Activated CD4-positive, alpha-beta T cell treated with anti-CD3 and anti-CD28 coated beads, Interleukin-2, amount 10 ng/mL, durations not matched to agents 7 days and 5 days (primary cell): ENCODE measurements around the gene SH3GLB1. TPM values are rescaled to one million over a fixed set of nuclear protein-coding genes. Genes with fewer than 3 reads are reported as not detected.

Experiments used
- CTCF ChIA-PET: fragments of 350-600 bp; sonication (Branson Sonifier 250); formaldehyde crosslinking; loops from one replicate; lab custom pipeline; 2021; ENCODE audit warnings: antibody characterized with exemption; lab: Charles Lee
- POLR2A ChIA-PET: fragments of 350-600 bp; sonication (Branson Sonifier 250); formaldehyde crosslinking; loops from one replicate; lab custom pipeline; 2021; ENCODE audit warnings: antibody characterized with exemption; lab: Charles Lee
- DNase-seq: peaks from one replicate; pipeline ENCODE4 v3.0.0-alpha.2; 2020
- H3K27ac Mint-ChIP-seq: one replicate; pipeline ENCODE4 v1.8.0; 2021; ENCODE audit warnings: mild to moderate bottlenecking, moderate library complexity, mixed read lengths
- H3K27me3 Mint-ChIP-seq: one replicate; pipeline ENCODE4 v1.8.0; 2021; ENCODE audit warnings: mixed read lengths
- H3K36me3 Mint-ChIP-seq: one replicate; pipeline ENCODE4 v1.8.0; 2021; ENCODE audit warnings: low read depth, mixed read lengths
- H3K4me1 Mint-ChIP-seq: one replicate; pipeline ENCODE4 v1.8.0; 2021; ENCODE audit warnings: mixed read lengths
- H3K4me3 Mint-ChIP-seq: one replicate; pipeline ENCODE4 v1.8.0; 2021; ENCODE audit warnings: mild to moderate bottlenecking, moderate library complexity, mixed read lengths
- H3K9me3 Mint-ChIP-seq: one replicate; pipeline ENCODE4 v1.8.0; 2021; ENCODE audit warnings: mixed read lengths
- total RNA-seq, 2 experiments: library from RNA; stranded (reverse); gene quantifications; one replicate each; pipeline ENCODE4 v1.2.3, GENCODE V29; 2021

The SH3GLB1 gene
- total RNA-seq, 2 experiments from 2014 or later, result 66.8 to 75.3 TPM

- no peak for DNase-seq
Measured at GRCh38 chr1:86762336-86762735, 58.0 kb downstream of the SH3GLB1 start.

GRCh38 chr1:86764523-86764922, 60.1 kb downstream of the SH3GLB1 start:
- no peak for DNase-seq
- Mint-ChIP-seq H3K27me3 (peaks cover 8% of the 10 kb centered on the region), H3K9me3 (no peaks in the 10 kb centered on the region), H3K4me3 (no peak overlapping the region), H3K4me1 (no peaks in the 10 kb centered on the region), H3K27ac (no peak overlapping the region), H3K36me3 (no peaks in the 10 kb centered on the region)
- POLR2A ChIA-PET, result no interaction called here
- CTCF ChIA-PET, result no interaction called here

More at GRCh38 chr1:86762336-86762735, 58.0 kb downstream of the SH3GLB1 start:
- Mint-ChIP-seq H3K4me3 (no peak overlapping the region), H3K36me3 (no peaks in the 10 kb centered on the region), H3K9me3 (no peaks in the 10 kb centered on the region), H3K27ac (no peak overlapping the region), H3K27me3 (peaks cover 7% of the 10 kb centered on the region), H3K4me1 (no peaks in the 10 kb centered on the region)
- CTCF ChIA-PET, result no interaction called here
- POLR2A ChIA-PET, result no interaction called here

GRCh38 chr1:86765073-86765472, 60.7 kb downstream of the SH3GLB1 start:
- H3K4me3 Mint-ChIP-seq, result no peak overlapping the region
- H3K4me1 Mint-ChIP-seq, result no peaks in the 10 kb centered on the region
- POLR2A ChIA-PET, result no interaction called here
- CTCF ChIA-PET, result no interaction called here
- no peak for DNase-seq
- no peaks in the 10 kb centered on the region for H3K36me3 Mint-ChIP-seq
- H3K9me3 Mint-ChIP-seq, result no peaks in the 10 kb centered on the region
- H3K27me3 Mint-ChIP-seq, result peaks cover 7% of the 10 kb centered on the region
- H3K27ac Mint-ChIP-seq, result no peak overlapping the region

- no peak for DNase-seq
- H3K4me3 Mint-ChIP-seq, result no peak overlapping the region
- CTCF ChIA-PET, result no interaction called here
- H3K4me1 Mint-ChIP-seq, result no peaks in the 10 kb centered on the region
- POLR2A ChIA-PET, result no interaction called here
- H3K9me3 Mint-ChIP-seq, result no peaks in the 10 kb centered on the region
- no peaks in the 10 kb centered on the region for H3K36me3 Mint-ChIP-seq
- peaks cover 7% of the 10 kb centered on the region for H3K27me3 Mint-ChIP-seq
- no peak overlapping the region for H3K27ac Mint-ChIP-seq
Measured at GRCh38 chr1:86765674-86766073, 61.3 kb downstream of the SH3GLB1 start.

GRCh38 chr1:86768554-86768953, 64.2 kb downstream of the SH3GLB1 start:
- POLR2A ChIA-PET, result no interaction called here
- CTCF ChIA-PET, result no interaction called here
- H3K4me3 Mint-ChIP-seq, result no peak overlapping the region
- H3K9me3 Mint-ChIP-seq, result no peaks in the 10 kb centered on the region
- no peaks in the 10 kb centered on the region for H3K4me1 Mint-ChIP-seq
- H3K27ac Mint-ChIP-seq, result no peak overlapping the region
- H3K27me3 Mint-ChIP-seq, result peaks cover 7% of the 10 kb centered on the region
- no peak for DNase-seq
- no peaks in the 10 kb centered on the region for H3K36me3 Mint-ChIP-seq

GRCh38 chr1:86769065-86769464, 64.7 kb downstream of the SH3GLB1 start:
- CTCF ChIA-PET, result no interaction called here
- peaks cover 7% of the 10 kb centered on the region for H3K27me3 Mint-ChIP-seq
- H3K27ac Mint-ChIP-seq, result no peak overlapping the region

GRCh38 chr1:86773341-86774288, 69.2 kb downstream of the SH3GLB1 start:
- Mint-ChIP-seq H3K9me3 (no peaks in the 10 kb centered on the region), H3K4me3 (no peak overlapping the region), H3K27me3 (no peaks in the 10 kb centered on the region), H3K36me3 (no peaks in the 10 kb centered on the region), H3K4me1 (peaks cover 10% of the 10 kb centered on the region), H3K27ac (peak overlapping the region; percentile 38)
- ChIA-PET POLR2A (no interaction called here), CTCF (interaction anchor here (0.7 kb wide), 1 partner anchor 87 kb away, joined by 3 read pairs; no protein-coding TSS in a partner anchor)
- no peak for DNase-seq

More at GRCh38 chr1:86769065-86769464, 64.7 kb downstream of the SH3GLB1 start:
- DNase-seq, result no peak
- Mint-ChIP-seq H3K36me3 (no peaks in the 10 kb centered on the region), H3K4me1 (peaks cover 5% of the 10 kb centered on the region), H3K4me3 (no peak overlapping the region), H3K9me3 (no peaks in the 10 kb centered on the region)
- POLR2A ChIA-PET, result no interaction called here

GRCh38 chr1:86774305-86775295, 70.2 kb downstream of the SH3GLB1 start:
- Mint-ChIP-seq H3K27ac (peak overlapping the region; percentile 38), H3K36me3 (no peaks in the 10 kb centered on the region), H3K4me3 (no peak overlapping the region), H3K27me3 (no peaks in the 10 kb centered on the region), H3K9me3 (no peaks in the 10 kb centered on the region), H3K4me1 (peaks cover 10% of the 10 kb centered on the region)
- ChIA-PET CTCF (no interaction called here), POLR2A (no interaction called here)
- DNase-seq, result peak; percentile 20

GRCh38 chr1:86775395-86775794, 71.0 kb downstream of the SH3GLB1 start:
- Mint-ChIP-seq H3K4me3 (no peak overlapping the region), H3K9me3 (no peaks in the 10 kb centered on the region), H3K27ac (no peak overlapping the region), H3K36me3 (no peaks in the 10 kb centered on the region), H3K27me3 (no peaks in the 10 kb centered on the region), H3K4me1 (peaks cover 10% of the 10 kb centered on the region)
- ChIA-PET POLR2A (no interaction called here), CTCF (no interaction called here)
- no peak for DNase-seq

GRCh38 chr1:86776108-86776507, 71.7 kb downstream of the SH3GLB1 start:
- Mint-ChIP-seq H3K4me1 (peaks cover 10% of the 10 kb centered on the region), H3K4me3 (no peak overlapping the region), H3K9me3 (no peaks in the 10 kb centered on the region), H3K27me3 (no peaks in the 10 kb centered on the region), H3K36me3 (no peaks in the 10 kb centered on the region), H3K27ac (no peak overlapping the region)
- ChIA-PET CTCF (interaction anchor here (0.6 kb wide), 1 partner anchor 37 kb away, joined by 3 read pairs; no protein-coding TSS in a partner anchor), POLR2A (interaction anchor here (0.7 kb wide), 1 partner anchor 306 kb away, joined by 14 read pairs; no protein-coding TSS in a partner anchor)
- DNase-seq, result no peak

GRCh38 chr1:86778569-86779239, 74.3 kb downstream of the SH3GLB1 start:
- POLR2A ChIA-PET, result no interaction called here
- Mint-ChIP-seq H3K9me3 (no peaks in the 10 kb centered on the region), H3K4me1 (peaks cover 9% of the 10 kb centered on the region), H3K27ac (no peak overlapping the region), H3K27me3 (no peaks in the 10 kb centered on the region), H3K36me3 (no peaks in the 10 kb centered on the region), H3K4me3 (no peak overlapping the region)
- CTCF ChIA-PET, result no interaction called here
- no peak for DNase-seq
